Stimulated activated CD4-positive, alpha-beta T cell treated with anti-CD3 and anti-CD28 coated beads, Interleukin-1b, Interleukin-23, amount 100 ng/mL, for 1 hour (primary cell): ENCODE results near the gene SEPHS1.
"Not testable (repeated sequence)": the region's sequence is repeated elsewhere in the genome, so short reads cannot be mapped to it uniquely, and the experiment has no call there.

Source experiments
- DNase-seq, 2 donors: peaks; one replicate each; pipeline ENCODE4 v3.0.0-alpha.2; 2020; ENCODE audit warnings: low read depth in 2 of 2

Gene SEPHS1, protein sequence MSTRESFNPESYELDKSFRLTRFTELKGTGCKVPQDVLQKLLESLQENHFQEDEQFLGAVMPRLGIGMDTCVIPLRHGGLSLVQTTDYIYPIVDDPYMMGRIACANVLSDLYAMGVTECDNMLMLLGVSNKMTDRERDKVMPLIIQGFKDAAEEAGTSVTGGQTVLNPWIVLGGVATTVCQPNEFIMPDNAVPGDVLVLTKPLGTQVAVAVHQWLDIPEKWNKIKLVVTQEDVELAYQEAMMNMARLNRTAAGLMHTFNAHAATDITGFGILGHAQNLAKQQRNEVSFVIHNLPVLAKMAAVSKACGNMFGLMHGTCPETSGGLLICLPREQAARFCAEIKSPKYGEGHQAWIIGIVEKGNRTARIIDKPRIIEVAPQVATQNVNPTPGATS

DNA sequence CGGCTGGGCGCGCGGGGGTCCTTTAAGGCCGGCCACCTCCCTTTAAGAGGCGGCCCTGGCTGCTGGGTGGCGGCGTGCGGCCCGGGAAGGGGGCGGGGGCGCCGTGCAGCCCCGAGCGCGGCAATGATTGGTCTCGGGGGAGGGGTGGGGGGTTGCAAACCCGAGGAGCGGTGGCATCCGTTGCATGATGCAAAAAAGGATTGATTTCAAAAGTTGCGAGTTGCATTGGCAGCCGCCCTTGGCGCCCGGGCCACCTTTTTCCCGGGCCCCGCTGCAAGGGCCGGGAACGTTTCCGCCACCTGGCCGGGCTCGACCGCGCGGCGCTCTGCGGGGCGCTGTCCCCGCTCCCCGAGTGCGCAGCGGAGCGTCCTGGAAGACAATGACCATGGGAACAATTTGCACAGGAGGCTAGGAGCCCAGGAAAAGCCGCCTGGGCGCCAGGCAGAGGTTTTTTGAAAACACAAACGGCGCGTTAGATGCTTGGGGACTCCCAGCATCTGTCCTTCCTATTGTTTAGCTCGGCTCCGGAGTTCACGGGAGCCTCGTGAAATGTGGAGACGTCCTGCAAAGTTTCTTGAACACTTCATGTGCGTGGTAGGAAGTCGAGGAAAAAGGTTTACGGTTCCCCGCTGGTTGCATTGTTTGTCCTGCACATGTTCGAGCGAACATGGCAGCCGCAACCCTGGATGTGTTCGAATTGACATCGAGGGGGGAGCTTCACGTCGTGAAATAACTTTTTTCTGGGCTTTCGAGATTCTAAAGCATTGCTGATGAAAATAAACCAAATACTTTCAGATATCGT is at the start of gene SEPHS1:
Gene SEPHS1 (minus strand): TSS at position 78 of the 802 bp plus-strand sequence. CDS start 3,343 bp downstream, outside the sequence.
- peak; percentile 44 to 65 for DNase-seq

DNA sequence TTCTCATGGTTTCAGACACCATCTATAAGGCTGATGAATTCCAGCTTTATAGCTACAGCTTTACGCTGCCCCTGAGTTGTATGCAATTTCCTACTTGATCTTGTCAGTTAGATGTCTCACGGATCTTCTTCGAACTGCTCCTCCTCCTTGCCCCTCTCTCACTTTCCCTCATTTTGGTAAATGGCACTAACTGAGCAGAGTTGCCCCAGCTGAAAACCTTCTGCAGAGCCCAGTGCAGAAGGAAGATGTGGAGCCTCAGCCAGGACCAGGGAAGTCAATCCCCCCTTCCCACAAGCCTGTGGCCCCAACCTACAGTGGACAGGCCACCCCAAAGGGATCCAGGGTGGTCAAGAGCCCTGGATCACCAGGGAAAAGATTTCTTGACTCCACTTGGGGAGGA is 49.0 kb upstream of the SEPHS1 start:
- no peak for DNase-seq

DNA sequence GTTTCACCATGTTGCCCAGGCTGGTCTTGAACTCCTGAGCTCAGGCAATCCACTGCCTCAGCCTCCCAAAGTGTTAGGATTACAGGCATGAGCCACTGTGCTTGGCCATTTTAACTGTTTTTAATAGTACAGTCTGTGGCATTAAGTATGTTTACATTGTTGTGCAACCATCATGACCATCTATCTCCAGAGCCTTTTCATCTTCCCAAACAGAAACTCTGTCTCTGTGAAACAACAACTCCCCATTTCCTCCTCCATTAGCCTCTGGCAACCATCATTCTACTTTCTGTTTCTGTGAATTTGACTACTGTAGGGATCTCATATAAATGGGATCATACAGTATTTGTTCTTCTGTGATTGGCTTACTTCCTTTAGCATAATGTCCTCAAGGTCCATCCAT is 48.3 kb upstream of the SEPHS1 start:
- no peak for DNase-seq

DNA sequence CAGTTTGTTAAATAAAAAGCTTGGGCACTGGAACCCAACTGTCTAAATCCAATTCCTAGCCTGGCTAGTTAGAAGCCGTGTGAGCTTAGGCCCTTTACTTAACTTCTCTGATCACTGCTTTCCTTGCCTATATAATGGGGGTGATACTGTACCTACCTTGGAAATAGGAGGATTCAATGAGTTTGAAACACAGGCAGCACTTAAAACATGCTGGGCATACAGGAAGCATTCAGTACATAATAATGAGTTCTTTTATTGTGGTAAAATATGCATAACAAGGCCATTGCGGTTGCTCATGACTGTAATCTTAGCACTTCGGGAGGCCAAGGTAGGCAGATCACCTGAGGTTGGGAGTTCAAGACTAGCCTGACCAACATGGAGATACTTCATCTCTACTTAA is 47.4 kb upstream of the SEPHS1 start:
- no peak for DNase-seq

DNA sequence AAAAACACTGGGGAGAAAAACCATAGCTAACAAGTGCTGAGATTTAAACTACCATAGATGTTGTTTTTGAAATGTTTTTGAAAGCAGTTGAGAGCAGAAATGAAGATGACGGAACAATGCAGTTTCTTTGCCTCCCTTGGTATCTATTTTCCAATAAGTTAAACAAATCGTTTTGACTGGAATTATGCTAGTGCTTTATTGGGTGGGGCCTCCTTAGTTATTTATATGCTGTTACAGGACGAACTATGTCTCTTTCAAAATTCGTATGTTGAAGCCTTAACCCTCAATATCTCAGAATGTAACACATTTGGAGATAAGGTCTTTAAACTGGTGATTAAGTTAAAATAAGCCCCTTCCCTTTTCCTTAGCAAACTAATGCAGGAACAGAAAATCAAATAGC is 45.5 kb upstream of the SEPHS1 start:
- DNase-seq: no peak

DNA sequence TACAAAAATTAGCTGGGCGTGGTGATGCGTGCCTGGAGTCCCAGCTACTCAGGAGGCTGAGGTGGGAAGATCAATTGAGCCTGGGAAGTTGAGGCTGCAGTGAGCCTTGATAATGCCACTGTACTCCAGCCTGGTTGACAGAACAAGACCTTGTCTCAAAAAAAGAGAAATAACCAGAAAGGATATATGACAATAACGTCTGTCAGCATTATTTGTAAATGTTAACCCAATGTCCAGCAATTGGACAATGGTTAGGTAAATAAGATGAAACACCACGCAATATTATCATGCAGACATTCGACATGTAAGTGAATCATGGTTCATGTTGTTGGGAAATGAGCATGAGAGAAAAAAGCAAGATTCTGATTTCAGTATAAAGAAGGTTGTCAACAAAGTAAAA is 44.6 kb upstream of the SEPHS1 start:
- no peak for DNase-seq

DNA sequence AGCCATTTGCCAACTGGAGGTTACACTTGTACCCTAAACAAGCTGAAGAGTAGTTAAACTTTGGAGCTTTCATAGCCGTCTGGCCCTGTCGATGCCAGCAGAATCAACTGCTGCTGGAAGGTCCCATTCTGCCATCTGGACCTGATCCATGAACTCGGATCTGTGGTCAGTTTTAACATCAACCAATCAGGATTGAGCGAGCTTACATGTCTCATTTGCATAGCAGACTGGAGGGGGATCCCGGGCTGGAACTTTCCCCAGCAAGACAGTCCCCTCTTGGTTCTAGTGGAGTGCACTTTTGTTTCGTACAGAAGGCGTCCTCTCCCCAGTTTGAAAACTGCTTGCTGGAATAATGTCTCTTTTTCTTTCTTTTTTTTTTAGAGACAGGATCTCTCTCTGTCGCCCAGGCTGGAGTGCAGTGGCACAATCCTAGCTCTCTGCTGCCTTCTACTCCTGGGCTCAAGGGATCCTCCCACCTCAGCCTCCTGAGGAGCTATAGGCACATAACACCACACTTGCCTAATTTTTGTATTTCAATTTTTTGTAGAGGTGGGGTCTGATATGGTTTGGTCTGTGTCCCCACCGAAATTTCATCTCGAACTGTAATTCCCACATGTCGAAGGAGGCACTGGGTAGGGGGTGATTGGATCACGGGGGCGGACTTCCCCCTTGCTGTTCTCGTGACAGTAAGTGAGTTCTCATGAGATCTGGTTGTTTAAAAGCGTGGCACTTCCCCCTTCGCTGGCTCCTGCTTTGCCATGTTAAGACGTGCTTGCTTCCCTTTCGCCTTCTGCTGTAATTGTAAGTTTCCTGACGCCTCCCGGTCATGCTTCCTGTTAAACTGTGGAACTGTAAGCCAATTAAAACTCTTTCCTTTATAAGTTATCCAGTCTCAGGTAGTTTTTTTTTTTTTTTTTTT is 42.8 kb upstream of the SEPHS1 start:
- DNase-seq: no peak

DNA sequence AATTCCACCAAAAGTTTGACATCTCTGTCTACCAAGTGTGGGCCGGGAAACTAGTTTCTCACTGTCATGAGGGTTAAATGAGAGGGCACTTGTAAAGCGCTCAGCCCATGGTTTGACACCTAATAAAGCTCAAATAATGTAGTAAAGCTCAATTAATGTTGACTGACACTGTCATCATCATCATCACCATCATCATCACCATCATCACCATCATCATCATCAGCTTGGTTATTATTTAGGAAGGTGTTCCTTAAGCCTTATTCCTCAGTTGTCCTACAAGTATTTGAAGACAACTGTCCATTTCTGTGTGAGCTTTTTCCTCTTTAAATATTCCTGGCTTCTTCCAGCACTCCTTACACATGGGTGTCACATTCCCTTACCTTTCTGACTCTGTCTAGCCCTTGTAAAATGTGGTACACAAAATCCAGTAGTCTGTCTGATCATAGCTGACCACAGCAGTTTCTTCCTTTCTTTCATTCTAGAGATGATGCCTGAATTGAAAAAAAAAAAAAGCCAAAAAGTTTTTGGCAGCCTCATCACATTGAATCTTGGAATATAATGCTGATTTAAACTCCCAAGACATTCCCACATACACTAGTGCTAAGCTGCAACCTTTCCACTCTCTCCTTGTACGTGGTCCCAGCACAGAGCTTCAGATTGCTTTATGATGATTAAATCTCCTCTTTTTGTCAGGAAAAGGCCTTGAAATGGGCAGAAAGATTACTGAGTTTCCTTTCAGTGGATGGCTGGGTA is 40.6 kb upstream of the SEPHS1 start:
- no peak for DNase-seq

DNA sequence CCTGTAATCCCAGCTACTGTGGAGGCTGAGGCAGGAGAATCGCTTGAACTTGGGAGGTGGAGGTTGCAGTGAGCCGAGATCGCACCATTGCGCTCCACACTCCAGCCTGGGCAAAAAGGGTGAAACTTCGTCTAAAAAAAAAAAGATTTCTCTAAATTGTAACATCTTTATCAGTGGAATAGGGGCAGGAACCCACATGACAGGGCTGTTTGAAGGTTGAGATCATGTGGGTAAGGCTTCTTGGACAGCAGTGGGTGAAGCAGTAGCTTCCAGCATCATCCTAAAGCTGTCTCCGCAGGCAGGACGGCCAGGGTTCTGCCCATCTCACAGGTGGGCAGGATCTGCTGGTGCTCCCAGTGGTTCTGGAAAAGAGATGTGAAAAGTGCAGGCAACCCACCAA is 37.9 kb upstream of the SEPHS1 start:
- DNase-seq: no peak

DNA sequence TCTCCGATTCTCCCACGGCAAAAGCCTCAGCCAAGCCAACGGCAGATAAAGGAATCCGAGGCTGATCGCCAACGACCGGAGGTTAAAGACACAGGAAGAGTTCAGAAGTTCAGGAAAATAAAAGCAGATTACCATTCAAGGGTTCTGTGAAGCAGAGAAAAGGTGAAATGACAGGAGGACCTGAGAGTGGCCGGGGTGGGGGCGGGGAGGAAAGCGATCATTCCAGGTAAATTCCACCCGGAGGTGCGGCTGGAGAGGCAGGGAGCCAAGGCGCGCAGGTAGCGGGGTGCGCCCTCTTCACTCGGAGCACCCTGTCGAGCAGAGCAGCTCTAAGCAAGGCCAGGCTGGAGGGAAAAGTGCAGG is 35.3 kb upstream of the SEPHS1 start:
- no peak for DNase-seq

DNA sequence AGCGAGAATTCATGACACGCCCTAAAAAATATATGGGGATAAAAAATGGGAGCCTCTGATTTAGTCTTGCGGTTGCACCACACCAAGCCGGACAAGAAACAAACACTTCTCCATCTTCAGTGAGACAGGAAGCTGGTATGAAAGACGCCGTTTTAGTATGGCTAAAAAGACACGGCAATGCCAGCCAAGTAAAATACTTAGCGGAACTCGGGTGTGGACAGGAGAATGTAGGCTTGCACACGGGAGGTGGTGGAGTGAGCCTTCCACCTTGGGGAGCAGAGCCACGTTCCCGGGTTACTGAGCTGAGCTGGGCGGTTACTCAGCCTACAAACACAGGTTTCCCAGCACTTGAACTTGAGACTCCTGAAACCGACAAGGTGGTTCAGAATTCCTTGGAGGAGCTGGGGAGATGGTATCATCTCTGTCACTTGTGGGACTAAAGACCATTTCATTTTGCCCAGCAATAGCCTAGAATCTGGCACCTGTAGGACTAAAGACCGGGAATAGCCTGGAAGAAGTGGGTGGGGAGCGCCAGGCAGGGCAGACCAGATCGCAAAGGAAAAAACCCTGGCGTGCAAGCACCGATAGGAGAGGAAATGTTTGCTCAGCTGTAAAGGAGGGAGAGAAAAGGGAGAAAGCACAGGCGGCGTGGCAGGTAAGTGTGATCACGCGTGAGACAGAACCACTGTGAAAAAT is 34.8 kb upstream of the SEPHS1 start:
- no peak for DNase-seq

DNA sequence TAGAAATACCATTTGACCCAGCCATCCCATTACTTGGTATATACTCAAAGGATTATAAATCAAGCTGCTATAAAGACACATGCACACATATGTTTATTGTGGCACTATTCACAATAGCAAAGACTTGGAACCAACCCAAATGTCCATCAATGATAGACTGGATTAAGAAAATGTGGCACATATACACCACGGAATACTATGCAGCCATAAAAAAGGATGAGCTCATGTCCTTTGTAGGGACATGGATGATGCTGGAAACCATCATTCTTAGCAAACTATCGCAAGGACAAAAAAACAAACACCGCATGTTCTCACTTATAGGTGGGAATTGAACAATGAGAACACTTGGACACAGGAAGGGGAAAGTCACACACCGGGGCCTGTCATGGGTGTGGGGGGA is 31.0 kb upstream of the SEPHS1 start:
- DNase-seq: not testable (repeated sequence)

DNA sequence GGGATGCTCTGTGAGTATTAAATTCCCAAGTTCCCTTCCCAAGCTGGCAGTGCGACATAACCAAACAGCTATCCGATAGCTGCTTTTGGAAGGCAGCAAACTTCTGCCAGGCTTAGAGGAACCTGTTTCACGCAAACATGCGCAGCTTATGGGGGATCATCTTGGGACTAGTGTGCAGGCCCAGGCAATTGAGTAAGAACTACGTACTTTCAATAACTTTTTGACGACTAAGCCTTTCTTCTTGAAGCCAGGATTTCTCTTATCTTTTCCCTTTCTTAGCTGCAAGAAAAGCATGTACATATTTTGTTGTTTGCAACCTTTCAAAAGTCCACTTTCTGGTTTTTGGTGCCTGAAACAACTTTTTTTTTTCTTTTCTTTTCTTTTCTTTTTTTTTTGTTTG is 28.7 kb upstream of the SEPHS1 start:
- no peak for DNase-seq

DNA sequence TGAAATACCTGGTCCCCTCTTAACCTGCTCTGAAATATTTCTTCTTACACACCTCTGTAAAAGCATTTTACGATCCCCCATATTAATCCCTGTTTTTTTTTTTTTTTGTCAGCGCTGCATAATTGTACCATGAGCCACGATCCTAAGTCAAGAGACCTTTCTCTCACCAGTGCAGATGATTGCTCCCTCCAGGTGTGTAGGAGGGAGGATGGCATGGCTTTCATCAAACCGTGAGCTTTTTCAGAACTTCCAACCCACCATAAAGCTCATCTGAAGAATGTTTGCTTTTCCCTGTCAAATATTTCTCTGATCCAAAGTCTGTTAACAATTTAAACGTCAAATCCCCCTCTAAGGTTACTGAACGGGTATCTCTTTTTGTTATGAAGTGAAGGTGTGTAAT is 28.2 kb upstream of the SEPHS1 start:
- DNase-seq: no peak

DNA sequence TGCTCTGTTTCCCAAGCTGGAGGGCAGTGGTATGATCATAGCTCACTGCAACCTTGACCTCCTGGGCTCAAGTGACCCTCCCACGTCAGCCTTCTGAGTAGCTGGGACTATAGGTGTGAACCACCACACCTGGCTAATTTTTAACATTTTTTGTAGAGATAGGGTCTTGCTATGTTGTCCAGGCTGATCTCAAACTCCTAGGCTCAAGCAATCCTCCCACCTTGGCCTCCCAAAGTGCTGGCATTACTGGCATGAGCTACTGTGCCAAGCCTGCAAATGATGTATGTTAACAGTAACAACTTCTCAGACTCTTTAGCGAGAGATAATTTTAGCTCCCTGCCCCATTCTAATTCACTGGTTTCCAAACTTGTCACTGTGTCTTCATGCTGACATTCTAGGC is 27.7 kb upstream of the SEPHS1 start:
- no peak for DNase-seq

DNA sequence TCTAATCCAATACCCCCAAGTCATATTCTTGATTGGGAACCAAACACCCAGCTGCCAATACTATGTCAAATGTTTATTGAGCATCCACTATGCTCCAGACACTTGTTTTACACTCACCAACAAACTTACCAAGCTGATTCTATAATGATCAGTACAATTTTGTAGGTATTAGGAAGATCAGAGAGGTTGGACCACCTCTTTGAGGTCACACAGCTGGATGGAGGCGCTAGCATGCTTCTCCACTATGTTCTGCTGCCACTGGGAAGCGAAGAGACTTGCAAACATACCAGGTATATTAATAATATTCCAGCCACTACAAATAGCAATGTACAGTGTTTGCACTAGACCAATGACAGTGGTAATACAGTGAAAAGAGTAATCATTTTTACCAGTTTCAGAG is 25.6 kb upstream of the SEPHS1 start:
- DNase-seq: no peak

DNA sequence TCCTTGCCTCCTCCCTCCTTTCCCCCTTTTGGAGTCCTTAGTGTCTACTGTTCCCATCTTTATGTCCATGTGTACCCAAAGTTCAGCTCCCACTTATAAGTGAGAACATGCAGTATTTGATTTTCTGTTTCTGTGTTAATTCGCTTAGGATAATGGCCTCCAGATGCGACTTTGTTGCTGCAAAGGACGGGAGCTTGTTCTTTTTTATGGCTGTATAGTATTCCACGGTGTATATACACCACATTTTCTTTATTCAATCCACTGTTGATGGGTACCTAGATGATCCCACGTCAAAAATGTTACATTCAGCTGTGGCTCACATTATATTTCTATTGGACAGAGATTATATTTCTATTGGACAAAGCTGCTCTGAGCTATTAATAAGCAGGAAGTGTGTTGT is 24.4 kb upstream of the SEPHS1 start:
- DNase-seq: no peak

DNA sequence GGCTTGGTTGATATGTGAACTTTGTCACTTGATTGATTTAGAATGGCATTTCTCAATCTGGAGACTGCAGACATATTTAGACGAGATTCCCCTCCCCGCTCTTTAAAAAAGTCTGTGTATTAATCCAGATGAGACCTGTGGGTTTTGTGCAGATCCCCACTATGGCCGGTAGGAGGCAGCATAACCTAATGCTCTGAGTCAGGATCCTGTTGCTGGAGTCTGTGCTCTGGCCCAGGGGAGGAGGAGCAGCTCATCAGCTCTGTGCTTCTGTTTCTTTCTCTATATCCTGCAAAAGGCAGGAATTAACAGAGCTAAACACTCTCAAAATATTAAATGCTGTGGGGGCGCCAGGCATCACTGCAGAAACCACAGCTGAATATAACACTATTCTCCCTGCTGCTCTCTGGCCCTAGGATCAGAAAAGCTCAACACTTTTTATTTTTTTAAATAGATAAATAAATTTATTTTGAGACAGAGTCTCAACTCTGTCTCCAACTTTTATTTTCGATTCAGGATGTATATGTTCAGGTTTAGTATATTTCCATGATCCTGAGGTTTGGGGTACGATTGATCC is 23.9 kb upstream of the SEPHS1 start:
- DNase-seq: peak in 1 of 2 donors; percentile 27

DNA sequence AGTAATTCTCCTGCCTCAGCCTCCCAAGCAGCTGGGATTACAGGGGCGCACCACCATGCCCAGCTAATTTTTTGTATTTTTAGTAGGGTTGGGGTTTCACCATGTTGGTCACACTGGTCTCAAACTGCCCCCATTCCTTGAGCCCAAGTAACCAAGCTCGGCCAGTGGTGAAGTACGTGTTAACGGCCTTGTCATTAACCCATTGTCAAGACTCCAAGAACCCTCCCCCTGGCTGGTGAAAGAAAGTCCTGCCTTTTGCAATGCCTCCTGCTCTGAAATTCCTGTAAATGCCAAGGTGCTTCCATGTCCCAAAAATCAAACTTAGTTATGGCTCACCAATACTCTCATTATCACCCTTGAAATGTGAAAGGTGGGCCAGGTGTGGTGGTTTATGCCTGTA is 18.8 kb upstream of the SEPHS1 start:
- no peak for DNase-seq

DNA sequence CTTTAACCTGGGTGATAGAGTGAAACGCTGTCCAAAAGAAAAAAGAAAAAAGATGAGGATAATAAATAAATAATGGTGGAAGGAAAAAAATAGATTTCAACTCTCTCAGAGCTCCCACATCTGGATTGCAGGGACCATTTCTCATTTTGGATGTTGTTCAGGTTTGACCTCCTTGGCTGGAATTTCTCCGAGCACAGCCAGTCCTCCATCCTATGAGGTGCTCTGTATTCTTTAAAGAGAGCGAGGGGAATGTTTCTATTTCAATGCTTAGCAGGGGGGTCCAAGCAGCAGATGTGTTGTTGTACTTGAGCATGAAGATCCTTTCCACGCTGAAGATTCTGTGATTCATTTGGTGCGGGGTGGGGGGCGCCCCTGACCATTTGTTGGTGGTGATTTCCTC is 17.7 kb upstream of the SEPHS1 start:
- DNase-seq: no peak

DNA sequence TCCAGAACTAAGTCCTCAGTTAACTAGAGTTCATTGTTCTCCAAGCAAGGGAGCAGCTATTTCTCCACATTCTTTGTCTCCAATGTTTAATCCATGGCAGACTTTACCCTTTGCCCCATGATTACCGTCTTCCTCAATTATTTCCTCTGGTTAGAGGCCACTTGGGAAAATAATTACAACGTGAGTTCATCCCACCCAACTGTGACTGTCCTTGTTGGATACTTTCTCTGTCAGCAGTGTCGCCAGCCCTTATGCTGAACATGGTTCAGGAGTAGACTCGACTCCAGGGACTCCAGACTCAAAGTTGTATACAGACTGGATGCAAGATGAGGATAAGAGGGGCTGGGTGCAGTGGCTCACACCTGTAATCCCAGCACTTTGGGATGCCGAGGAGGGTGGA is 17.1 kb upstream of the SEPHS1 start:
- DNase-seq: no peak
